Endothelial cell of umbilical vein (primary cell): ENCODE results near the gene MMD. TPM values are rescaled to one million over a fixed set of nuclear protein-coding genes. Genes with fewer than 3 reads are reported as not detected.

Experiments
- BruUV-seq: library from RNA; stranded (reverse); fragments of 400-500 nt; replicated peaks from 2 replicates; lab custom pipeline; 2021; lab: Mats Ljungman, UMichigan
- CTCF ChIA-PET: fragments of 300-600, 350-600 bp; sonication (Branson Sonifier 250); formaldehyde crosslinking; loops from one replicate; lab custom pipeline; 2021; ENCODE audit warnings: antibody characterized with exemption, inconsistent platforms; lab: Charles Lee
- POLR2A ChIA-PET: fragments of 300-600, 350-600 bp; sonication (Branson Sonifier 250); formaldehyde crosslinking; loops from one replicate; lab custom pipeline; 2021; ENCODE audit warnings: antibody characterized with exemption, inconsistent platforms; lab: Charles Lee
- DNase-seq: peaks from one replicate; pipeline ENCODE4 v3.0.0-alpha.2; 2011; ENCODE audit warnings: low read depth, low spot score
- FAIRE-seq: peaks from 2 replicates; lab custom pipeline; 2011; peaks lifted over from hg19 to GRCh38; lab: Jason Lieb, UNC
- H2AFZ ChIP-seq: 2 replicates; pipeline ENCODE4 v1.6.0; 2012; ENCODE audit warnings: low read depth, low read length, control low read depth, inconsistent platforms
- H3K27ac ChIP-seq: 2 replicates; pipeline ENCODE4 v1.5.1; 2011; ENCODE audit warnings: low read depth, mild to moderate bottlenecking, control low read depth, low read length, moderate library complexity; ENCODE audit not compliant: insufficient read depth
- H3K27me3 ChIP-seq, 2 experiments: 2 replicates each; pipeline versions ENCODE4 v1.6.0 to v1.6.1; 2011; ENCODE audit warnings: low read length in 2 of 2, mixed read lengths in 1 of 2; ENCODE audit not compliant: control insufficient read depth in 2 of 2, insufficient read depth in 2 of 2
- H3K36me3 ChIP-seq, 2 experiments: 2 replicates in 1 of 2; 3 replicates in 1 of 2; pipeline ENCODE4 v1.5.1; 2011; ENCODE audit warnings: low read length in 2 of 2, mild to moderate bottlenecking in 1 of 2, moderate library complexity in 1 of 2; ENCODE audit not compliant: control insufficient read depth in 2 of 2, insufficient read depth in 2 of 2; ENCODE audit errors: extremely low read depth in 1 of 2
- H3K4me1 ChIP-seq: 3 replicates; pipeline ENCODE4 v1.5.1; 2011; ENCODE audit warnings: mild to moderate bottlenecking, low read length; ENCODE audit not compliant: control insufficient read depth, insufficient read depth; ENCODE audit errors: extremely low read depth
- H3K4me2 ChIP-seq: 2 replicates; pipeline ENCODE4 v1.6.1; 2011; ENCODE audit warnings: low read length, control low read depth, mixed read lengths; ENCODE audit not compliant: insufficient read depth
- H3K4me3 ChIP-seq, 3 experiments: fragments of 200-600 bp in 1 of 3; sonication (generic), shearing (Covaris generic) in 1 of 3; replicated peaks in 1 of 3; 2 replicates each; pipeline ENCODE4 v1.5.1; 2011 to 2016; ENCODE audit warnings: control low read depth in 3 of 3, low read length in 3 of 3, mild to moderate bottlenecking in 2 of 3, inconsistent platforms in 1 of 3, low read depth in 1 of 3, moderate library complexity in 1 of 3; ENCODE audit not compliant: insufficient read depth in 1 of 3
- H3K79me2 ChIP-seq: 2 replicates; pipeline ENCODE4 v1.6.0; 2012; ENCODE audit warnings: low read length, inconsistent platforms; ENCODE audit not compliant: control insufficient read depth, insufficient read depth
- H3K9ac ChIP-seq: replicated peaks from 2 replicates; pipeline ENCODE3; 2011; ENCODE audit warnings: low read length, control low read depth; ENCODE audit not compliant: insufficient read depth; ENCODE audit errors: extremely low read depth
- H3K9me1 ChIP-seq: replicated peaks from 3 replicates; pipeline ENCODE4 v1.6.0; 2011; ENCODE audit warnings: mild to moderate bottlenecking, low read length; ENCODE audit not compliant: control insufficient read depth, insufficient read depth; ENCODE audit errors: extremely low read depth
- H3K9me3 ChIP-seq: replicated peaks from 2 replicates; pipeline ENCODE4 v1.5.1; 2012; ENCODE audit warnings: low read length, inconsistent platforms; ENCODE audit not compliant: control insufficient read depth, insufficient read depth
- H4K20me1 ChIP-seq: replicated peaks from 2 replicates; pipeline ENCODE3; 2011; ENCODE audit warnings: mild to moderate bottlenecking, low read length; ENCODE audit not compliant: control insufficient read depth, insufficient read depth; ENCODE audit errors: extremely low read depth
- CTCF ChIP-seq, 2 donors: IDR thresholded peaks; 1 replicate in 1 of 2; 2 replicates in 1 of 2; pipeline ENCODE4 v1.5.1; 2011; ENCODE audit warnings: low read length in 2 of 2, mild to moderate bottlenecking in 2 of 2, moderate library complexity in 2 of 2, control low read depth in 1 of 2, inconsistent platforms in 1 of 2, low read depth in 1 of 2; ENCODE audit not compliant: insufficient read depth in 1 of 2; ENCODE audit errors: extremely low read depth in 1 of 2
- EZH2 ChIP-seq: IDR thresholded peaks from 2 replicates; pipeline ENCODE4 v1.6.1; 2012; ENCODE audit warnings: borderline replicate concordance, low read depth, mild to moderate bottlenecking, moderate library complexity, low read length, inconsistent platforms; ENCODE audit not compliant: severe bottlenecking
- FOS ChIP-seq: IDR thresholded peaks from 2 replicates; pipeline ENCODE4 v1.6.1; 2011; ENCODE audit warnings: mild to moderate bottlenecking, low read length, moderate library complexity, borderline replicate concordance; ENCODE audit not compliant: insufficient read depth
- GATA2 ChIP-seq: IDR thresholded peaks from 2 replicates; pipeline ENCODE4 v1.7.0; 2011; ENCODE audit warnings: low read depth, mild to moderate bottlenecking, moderate library complexity, mixed read lengths, low read length; ENCODE audit not compliant: insufficient read length, insufficient read depth
- JUN ChIP-seq: IDR thresholded peaks from 2 replicates; pipeline ENCODE4 v1.6.1; 2011; ENCODE audit warnings: borderline replicate concordance, low read depth; ENCODE audit not compliant: insufficient read length, insufficient read depth
- MAX ChIP-seq: IDR thresholded peaks from 2 replicates; pipeline ENCODE4 v1.6.1; 2011; ENCODE audit not compliant: insufficient read depth, insufficient read length
- MYC ChIP-seq: IDR thresholded peaks from one replicate; pipeline ENCODE4 v1.6.1; 2011; ENCODE audit warnings: mild to moderate bottlenecking, low read depth, low read length
- POLR2A ChIP-seq: IDR thresholded peaks from 2 replicates; pipeline ENCODE4 v1.6.1; 2012; ENCODE audit warnings: low read depth, mild to moderate bottlenecking, control low read depth, low read length
- POLR2AphosphoS5 ChIP-seq: IDR thresholded peaks from 2 replicates; pipeline ENCODE4 v1.6.1; 2012; ENCODE audit warnings: low read depth, mild to moderate bottlenecking, control low read depth, low read length, moderate library complexity; ENCODE audit not compliant: insufficient read depth
- dilution Hi-C: fragments of 300-500 bp; cut with MboI; formaldehyde crosslinking; loops from one replicate; pipeline ENCODE4 v1.15.0; 2019; ENCODE audit warnings: low sequenced_read_pairs; ENCODE audit not compliant: extremely low pct_ligation_motif_present
- intact Hi-C: fragments of 100-400 bp; cut with micrococcal nuclease; formaldehyde crosslinking; loops from one replicate; pipeline ENCODE4 v1.10.0; 2022
- polyA plus RNA-seq, 4 experiments: library from polyadenylated mRNA; depleted of rRNA in 3 of 4; stranded (reverse) in 3 of 4; unstranded in 1 of 4; fragments of >200 nt; gene quantifications; 2 replicates each; pipeline versions ENCODE4 v1.2.1 to v1.2.3, GENCODE V29; 2011 to 2012; ENCODE audit warnings: missing spikeins in 1 of 4
- total RNA-seq: library from RNA; stranded (reverse); gene quantifications from 2 replicates; pipeline ENCODE4 v1.2.3, GENCODE V29; 2021

The MMD gene
- total and polyA plus RNA-seq, 2 donors (not counting 3 experiments of a cell fraction or from before 2014, with no cell fraction given) = 5.6 to 9.3 TPM

- ChIA-PET CTCF (interaction anchor here (0.8 to 6.0 kb wide), 21 partner anchors 9 to 451 kb away, joined by 3 to 82 read pairs (median 4); partner anchors contain the start of genes MMD and SMIM36), POLR2A (no interaction called here)
- Histone ChIP-seq H3K9ac (no peak overlapping the region), H3K9me3 (no peaks in the 10 kb centered on the region), H3K79me2 (no peaks in the 10 kb centered on the region), H3K36me3 (no peaks in the 10 kb centered on the region), H3K4me1 (no peaks in the 10 kb centered on the region), H3K4me3 (no peak overlapping the region), H4K20me1 (no peaks in the 10 kb centered on the region), H3K9me1 (no peaks in the 10 kb centered on the region), H3K4me2 (no peak overlapping the region), H3K27ac (no peak overlapping the region), H3K27me3 (peaks cover 0 to 14% of the 10 kb centered on the region in 2 experiments), H2AFZ (no peak overlapping the region)
- no TSS peak for BruUV-seq
- dilution Hi-C loops (loop anchor here (10.0 kb wide), 1 partner anchor 158 kb away; the partner anchor contains the start of gene SMIM36), intact Hi-C loops (loop anchor here (1.0 kb wide), 1 partner anchor 158 kb away; no protein-coding TSS in a partner anchor)
- TF ChIP-seq POLR2A (no peak), EZH2 (no peak), CTCF (IDR thresholded peaks at IDR 0.05; ENCODE audit: extremely low read depth in 1 of 2, insufficient read depth in 1 of 2, low read depth in 1 of 2, low read length in 2 of 2) (peak; percentile 69 to 70)
- DNase-seq = peak; percentile 65
- peak; percentile 72 for FAIRE-seq
Observed at GRCh38 chr17:55356434-55357328, 65.0 kb downstream of the MMD start.

GRCh38 chr17:55354941-55355340, 66.7 kb downstream of the MMD start:
- no peaks in the 10 kb centered on the region for H3K9me3 ChIP-seq
- BruUV-seq = no TSS peak
- no peaks in the 10 kb centered on the region for H3K36me3 ChIP-seq
- intact Hi-C loops = no loop called here
- no peaks in the 10 kb centered on the region for H3K79me2 ChIP-seq
- H3K27me3 ChIP-seq = peaks cover 0 to 6% of the 10 kb centered on the region in 2 experiments
- no peak for TF ChIP-seq EZH2
- TF ChIP-seq POLR2A = no peak
- no peak for TF ChIP-seq MYC
- no peak for TF ChIP-seq MAX
- no peak for TF ChIP-seq CTCF (IDR thresholded peaks at IDR 0.05; ENCODE audit: extremely low read depth in 1 of 2, insufficient read depth in 1 of 2, low read depth in 1 of 2, low read length in 2 of 2)
- no peak for TF ChIP-seq FOS
- TF ChIP-seq GATA2 = no peak
- no peak for TF ChIP-seq POLR2AphosphoS5
- TF ChIP-seq JUN = no peak
- no peak overlapping the region for H2AFZ ChIP-seq
- FAIRE-seq (no peak), DNase-seq (no peak)
- CTCF ChIA-PET = interaction anchor here (0.8 to 6.0 kb wide), 12 partner anchors 8 to 362 kb away, joined by 3 to 82 read pairs (median 4); partner anchors contain the start of gene SMIM36
- dilution Hi-C loops = loop anchor here (10.0 kb wide), 1 partner anchor 160 kb away; the partner anchor contains the start of gene SMIM36
- no peak overlapping the region for H3K27ac ChIP-seq
- no peaks in the 10 kb centered on the region for H3K9me1 ChIP-seq
- H3K4me2 ChIP-seq = no peak overlapping the region
- POLR2A ChIA-PET = no interaction called here
- H3K9ac ChIP-seq = no peak overlapping the region
- no peaks in the 10 kb centered on the region for H3K4me1 ChIP-seq
- H3K4me3 ChIP-seq = no peak overlapping the region
- no peaks in the 10 kb centered on the region for H4K20me1 ChIP-seq
